Ovary (tissue), 3 donors: Measurements from ENCODE around the gene TRDMT1.

Source experiments
- CTCF ChIP-seq, 3 donors: fragments of 450-650 bp in 2 of 3; fragments of 200-600 bp in 1 of 3; IDR thresholded peaks; one replicate each; pipeline versions ENCODE4 v1.5.1 to v1.8.0; 2016 to 2022; ENCODE audit warnings: antibody characterized with exemption in 3 of 3, mild to moderate bottlenecking in 1 of 3
- EP300 ChIP-seq: sonication (generic); formaldehyde crosslinking; IDR thresholded peaks from one replicate; pipeline ENCODE4 v1.6.1; 2017; ENCODE audit warnings: antibody characterized with exemption
- POLR2A ChIP-seq: fragments of 450-650 bp; IDR thresholded peaks from one replicate; pipeline ENCODE4 v1.6.1; 2017; ENCODE audit warnings: antibody characterized with exemption, mild to moderate bottlenecking, moderate library complexity
- donor health status: DM: no; HTN: no; CAD: no.

- no peak for TF ChIP-seq POLR2A
- no peak for TF ChIP-seq CTCF (IDR thresholded peaks at IDR 0.05)
- TF ChIP-seq EP300, result no peak
Observed at GRCh38 chr10:17101257-17101909, 100.1 kb downstream of the TRDMT1 start.
